ENCODE results near the gene ADGRF1.
A peak's percentile ranks its signal among the peaks of the same experiment; 100 is the strongest.

The ADGRF1 gene

DNA sequence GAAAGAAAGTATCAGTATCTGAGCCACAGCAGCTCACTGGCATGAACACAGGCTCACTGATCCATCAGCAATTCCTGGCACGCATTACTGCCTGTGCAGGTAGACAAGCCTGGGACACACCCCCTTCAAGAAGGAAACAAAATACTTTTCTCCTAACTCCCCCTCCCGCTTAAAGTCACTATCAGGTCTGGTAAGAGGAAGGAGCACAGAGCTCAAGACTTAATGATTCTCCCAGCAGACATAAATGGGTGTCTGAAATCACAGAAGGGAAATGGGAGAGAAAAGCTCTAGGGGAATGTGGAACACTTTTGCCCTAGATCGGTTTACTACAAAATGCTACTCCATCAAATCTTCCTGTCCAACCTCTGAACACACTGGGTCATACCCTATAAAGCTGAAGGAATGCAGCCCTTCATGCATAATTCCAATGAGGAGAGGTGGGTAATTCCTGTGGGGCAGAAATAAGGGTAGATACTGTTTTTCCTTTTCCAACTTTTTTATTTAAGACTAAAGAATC lies at the start of gene ADGRF1:
TSS of gene ADGRF1 (minus strand) at position 58 of the 517 bp plus-strand sequence. CDS start 13,271 bp downstream, outside the sequence.
- TF ChIP-seq GATA3 (IDR thresholded peaks at IDR 0.05; ENCODE audit: low read depth, low read length) (no peak), GATA2 (IDR thresholded peaks at IDR 0.05; ENCODE audit: low read depth, low read length) (no peak)

DNA sequence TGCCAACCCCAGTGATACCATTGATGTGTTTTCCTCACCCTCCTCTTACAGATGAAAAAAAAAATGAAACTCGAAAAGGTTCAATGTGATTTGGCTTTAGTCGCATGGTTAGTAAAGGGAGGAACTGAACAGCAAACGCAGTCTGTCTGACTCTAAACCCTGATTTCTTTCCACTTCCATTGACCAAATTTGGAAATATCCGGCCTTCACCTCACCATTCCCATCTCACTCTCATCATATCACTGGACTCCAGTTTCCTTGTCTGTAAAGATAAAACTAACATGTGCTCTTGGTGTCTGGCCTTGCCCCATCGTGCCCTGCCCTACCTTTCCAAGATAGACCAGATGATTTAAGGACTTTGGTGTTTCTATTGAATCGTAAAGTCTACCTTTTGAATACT lies 48.7 kb upstream of the ADGRF1 start:
- no peak for TF ChIP-seq GATA2 (IDR thresholded peaks at IDR 0.05; ENCODE audit: low read depth, low read length)
- TF ChIP-seq GATA3 (IDR thresholded peaks at IDR 0.05; ENCODE audit: low read depth, low read length), result no peak

DNA sequence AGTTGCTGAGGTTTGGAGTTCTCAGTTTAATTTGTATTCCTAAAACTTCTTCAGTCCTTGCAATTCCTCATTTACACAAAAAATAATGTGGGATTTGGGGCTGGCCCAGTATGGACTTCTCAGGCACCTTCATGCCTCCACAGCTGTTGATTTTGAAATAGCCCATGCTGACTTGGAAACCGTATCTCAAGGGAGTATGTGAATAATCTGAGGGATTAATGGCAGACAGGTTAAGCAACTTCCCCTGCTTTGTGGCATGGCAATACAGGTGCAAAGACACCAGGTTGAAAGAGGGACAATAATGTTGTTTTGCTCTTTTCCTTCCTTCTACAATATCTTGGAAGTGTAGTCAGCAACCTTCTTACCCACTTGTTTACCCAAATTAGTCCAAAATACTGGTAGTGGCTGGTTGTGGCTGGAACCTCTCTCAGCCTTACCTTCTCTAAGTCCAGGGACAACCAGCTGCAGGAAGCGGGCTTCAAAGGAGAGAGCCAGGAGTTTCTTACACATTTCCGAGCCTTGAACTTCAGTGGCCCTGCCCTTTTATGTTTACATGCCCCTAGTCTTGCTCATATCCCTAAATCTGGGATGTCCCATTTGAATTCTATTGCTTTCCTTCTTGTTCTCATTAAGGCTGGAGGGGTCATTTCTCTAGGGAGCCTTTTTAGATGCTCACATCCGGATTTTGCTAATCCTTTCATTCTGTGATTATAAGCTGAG lies 44.1 kb upstream of the ADGRF1 start:
- no peak for TF ChIP-seq GATA3 (IDR thresholded peaks at IDR 0.05; ENCODE audit: low read depth, low read length)
- no peak for TF ChIP-seq GATA2 (IDR thresholded peaks at IDR 0.05; ENCODE audit: low read depth, low read length)

DNA sequence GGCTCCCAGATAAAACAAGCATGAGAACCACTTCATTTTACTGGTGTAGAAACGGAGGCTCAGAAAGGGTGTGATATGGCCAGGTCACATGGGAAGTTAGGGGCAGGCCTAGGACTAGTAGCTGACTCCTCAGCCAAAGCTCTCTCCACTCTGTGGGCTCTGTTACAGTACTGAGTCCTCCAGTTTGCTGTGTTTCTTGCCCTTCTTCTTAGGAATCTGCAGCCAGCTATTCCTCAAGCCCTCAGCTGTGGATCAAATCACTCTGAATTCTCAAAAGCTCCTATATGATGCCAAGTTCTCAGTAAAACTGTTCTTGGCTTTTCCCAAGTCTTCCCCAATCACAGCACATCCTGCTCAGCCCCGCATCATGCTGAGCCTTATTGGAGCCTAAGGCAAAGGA lies 42.5 kb upstream of the ADGRF1 start:
- TF ChIP-seq GATA3 (IDR thresholded peaks at IDR 0.05; ENCODE audit: low read depth, low read length) (no peak), GATA2 (IDR thresholded peaks at IDR 0.05; ENCODE audit: low read depth, low read length) (no peak)

DNA sequence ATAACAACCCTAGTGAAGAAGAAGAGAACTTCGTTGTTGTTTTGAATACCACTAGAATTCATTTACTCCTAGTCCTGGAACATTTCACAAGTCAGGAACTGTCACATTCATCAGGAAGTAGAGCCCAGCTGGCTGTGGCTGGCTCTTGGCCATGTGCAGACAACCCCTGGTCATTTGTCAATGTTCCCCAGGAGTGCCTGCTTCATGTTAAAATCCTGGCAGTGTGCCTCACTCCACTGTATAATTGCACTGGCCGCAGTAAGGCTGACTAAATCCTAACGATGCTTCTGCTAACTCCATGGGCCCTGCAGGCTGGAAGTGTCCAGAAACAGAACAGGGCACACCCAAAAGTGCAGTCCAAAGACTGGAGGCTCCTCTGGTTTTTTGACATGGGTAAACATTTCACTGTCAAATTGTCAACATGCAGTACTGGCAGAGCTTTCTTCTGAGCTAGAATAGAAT lies 41.5 kb upstream of the ADGRF1 start:
- 0 out of 2 replicates have a peak, but pooled peaks have one; percentile 43 for TF ChIP-seq GATA2 (IDR thresholded peaks at IDR 0.05; ENCODE audit: low read depth, low read length)
- TF ChIP-seq GATA3 (IDR thresholded peaks at IDR 0.05; ENCODE audit: low read depth, low read length), result no peak

- TF ChIP-seq GATA3 (IDR thresholded peaks at IDR 0.05; ENCODE audit: low read depth, low read length), result no peak
- no peak for TF ChIP-seq GATA2 (IDR thresholded peaks at IDR 0.05; ENCODE audit: low read depth, low read length)
These were observed 38.0 kb upstream of the ADGRF1 start for GRCh38 chr6:47080083-47080596.

- no peak for TF ChIP-seq GATA3 (IDR thresholded peaks at IDR 0.05; ENCODE audit: low read depth, low read length)
- TF ChIP-seq GATA2 (IDR thresholded peaks at IDR 0.05; ENCODE audit: low read depth, low read length), result no peak
These were observed 37.5 kb upstream of the ADGRF1 start for GRCh38 chr6:47079638-47080037.

DNA sequence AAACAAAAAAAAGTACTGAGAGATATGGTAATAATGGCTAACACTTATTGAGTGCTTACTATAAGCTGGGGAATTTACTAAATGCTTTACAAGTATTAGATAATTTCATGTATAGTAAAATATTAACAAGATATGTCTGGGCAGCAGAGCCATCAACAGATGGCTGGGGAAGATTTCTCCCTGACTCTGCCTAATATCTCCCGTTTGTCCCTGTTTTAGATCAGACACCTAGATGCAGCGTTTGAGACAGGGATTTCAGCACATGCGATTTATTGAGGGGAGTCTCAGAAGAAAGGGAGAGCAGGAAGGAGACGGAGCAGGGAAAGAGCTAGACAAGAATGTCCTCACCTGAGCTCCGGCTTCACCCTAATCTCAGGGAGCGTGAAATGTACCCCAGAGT lies 36.9 kb upstream of the ADGRF1 start:
- TF ChIP-seq GATA3 (IDR thresholded peaks at IDR 0.05; ENCODE audit: low read depth, low read length) (no peak), GATA2 (IDR thresholded peaks at IDR 0.05; ENCODE audit: low read depth, low read length) (peak; percentile 32; the same call in 1 of the 2 replicates)

DNA sequence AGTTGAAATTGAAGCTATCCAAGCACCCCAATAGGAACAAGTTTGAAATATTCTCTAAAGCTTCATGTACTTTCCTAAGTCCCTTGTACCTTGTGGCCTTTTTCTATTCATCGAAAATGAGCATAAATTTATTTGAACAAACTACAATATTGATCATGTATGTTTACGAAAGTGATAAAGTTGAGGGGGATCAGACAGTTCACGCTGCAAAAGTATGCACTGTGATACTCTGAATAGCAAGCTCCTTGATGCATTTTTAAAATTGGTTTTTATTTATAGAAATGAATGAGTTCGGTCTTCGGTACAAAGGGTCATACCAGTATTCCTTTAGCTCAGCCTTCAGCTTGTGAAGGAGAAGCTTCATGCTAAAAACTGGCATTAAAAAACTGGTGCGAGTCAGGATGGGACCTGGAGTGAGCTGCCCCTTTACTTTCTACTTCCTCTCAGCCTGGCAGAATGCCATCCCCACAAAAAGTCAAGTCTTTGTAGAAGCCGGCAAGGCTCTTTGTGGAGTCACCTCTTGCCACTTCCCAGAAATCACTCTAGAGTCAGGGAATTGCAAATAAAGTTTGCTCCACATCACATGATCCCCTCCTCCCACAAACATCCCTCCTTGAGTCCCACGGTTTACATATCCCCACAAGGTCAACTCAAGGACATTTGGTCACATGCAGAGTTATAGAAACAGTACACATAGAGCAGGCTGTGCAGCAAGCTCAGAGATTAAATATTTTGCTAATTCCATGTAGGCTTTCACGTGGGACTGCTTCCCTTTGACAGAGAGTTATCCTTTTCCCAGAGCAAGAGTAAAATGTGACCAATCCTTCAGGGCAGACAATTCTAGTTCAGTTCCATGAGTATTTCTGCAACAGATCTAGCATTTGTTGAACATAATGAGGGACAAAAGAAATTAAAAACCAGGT lies 34.6 kb upstream of the ADGRF1 start:
- TF ChIP-seq GATA2 (IDR thresholded peaks at IDR 0.05; ENCODE audit: low read depth, low read length) (no peak), GATA3 (IDR thresholded peaks at IDR 0.05; ENCODE audit: low read depth, low read length) (no peak)

DNA sequence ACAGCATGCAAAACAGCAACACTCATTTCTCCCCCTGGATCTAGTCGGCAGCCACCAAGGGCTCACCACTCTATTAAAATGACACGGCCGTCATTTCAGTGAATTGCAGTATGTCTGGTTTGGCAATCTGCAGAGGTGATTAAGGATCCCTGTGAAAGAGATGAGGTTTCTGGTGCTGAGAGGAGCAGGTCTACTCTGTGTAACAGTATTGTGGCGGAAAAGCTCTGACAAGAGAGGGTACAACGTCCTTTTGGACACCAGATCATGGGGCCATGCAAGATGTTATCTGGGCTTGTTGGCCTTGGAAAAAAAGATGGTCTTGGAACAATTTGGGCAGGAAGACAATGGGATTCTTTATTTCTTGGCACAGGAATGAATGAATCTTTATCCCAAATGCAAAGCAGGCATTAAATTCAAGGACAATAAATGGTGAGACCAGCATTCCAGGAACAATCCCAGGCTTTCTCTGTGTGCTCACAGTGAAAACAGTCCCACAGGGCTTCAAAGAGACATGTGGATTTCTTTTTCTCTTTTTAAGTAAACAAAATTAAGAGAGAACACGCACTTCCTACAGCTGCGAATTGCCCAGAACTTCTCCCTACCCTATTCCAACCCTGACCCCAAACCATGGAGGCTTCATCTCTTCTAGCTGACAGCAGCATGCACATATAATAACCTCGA lies 33.7 kb upstream of the ADGRF1 start:
- TF ChIP-seq GATA3 (IDR thresholded peaks at IDR 0.05; ENCODE audit: low read depth, low read length), result no peak
- TF ChIP-seq GATA2 (IDR thresholded peaks at IDR 0.05; ENCODE audit: low read depth, low read length), result no peak

DNA sequence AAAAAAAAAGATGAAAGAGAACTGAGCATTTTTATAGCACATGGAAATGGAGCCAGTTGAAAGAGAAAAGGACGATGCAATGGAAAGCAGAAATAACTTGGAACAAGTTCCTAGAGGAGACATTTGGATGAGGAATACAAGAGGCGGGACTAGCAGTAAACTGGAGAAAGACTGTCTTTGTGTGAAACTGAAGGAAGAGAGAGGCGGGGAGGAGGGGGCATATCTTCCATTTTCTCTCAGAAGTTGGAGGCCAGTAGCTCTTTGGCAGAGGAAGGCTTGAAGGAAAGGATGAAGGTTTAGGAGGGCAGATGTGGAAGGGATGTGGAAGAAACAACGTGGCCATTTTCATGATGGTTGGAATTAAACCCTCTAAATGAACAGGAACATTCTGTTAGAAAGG lies 33.0 kb upstream of the ADGRF1 start:
- TF ChIP-seq GATA2 (IDR thresholded peaks at IDR 0.05; ENCODE audit: low read depth, low read length), result no peak
- no peak for TF ChIP-seq GATA3 (IDR thresholded peaks at IDR 0.05; ENCODE audit: low read depth, low read length)

DNA sequence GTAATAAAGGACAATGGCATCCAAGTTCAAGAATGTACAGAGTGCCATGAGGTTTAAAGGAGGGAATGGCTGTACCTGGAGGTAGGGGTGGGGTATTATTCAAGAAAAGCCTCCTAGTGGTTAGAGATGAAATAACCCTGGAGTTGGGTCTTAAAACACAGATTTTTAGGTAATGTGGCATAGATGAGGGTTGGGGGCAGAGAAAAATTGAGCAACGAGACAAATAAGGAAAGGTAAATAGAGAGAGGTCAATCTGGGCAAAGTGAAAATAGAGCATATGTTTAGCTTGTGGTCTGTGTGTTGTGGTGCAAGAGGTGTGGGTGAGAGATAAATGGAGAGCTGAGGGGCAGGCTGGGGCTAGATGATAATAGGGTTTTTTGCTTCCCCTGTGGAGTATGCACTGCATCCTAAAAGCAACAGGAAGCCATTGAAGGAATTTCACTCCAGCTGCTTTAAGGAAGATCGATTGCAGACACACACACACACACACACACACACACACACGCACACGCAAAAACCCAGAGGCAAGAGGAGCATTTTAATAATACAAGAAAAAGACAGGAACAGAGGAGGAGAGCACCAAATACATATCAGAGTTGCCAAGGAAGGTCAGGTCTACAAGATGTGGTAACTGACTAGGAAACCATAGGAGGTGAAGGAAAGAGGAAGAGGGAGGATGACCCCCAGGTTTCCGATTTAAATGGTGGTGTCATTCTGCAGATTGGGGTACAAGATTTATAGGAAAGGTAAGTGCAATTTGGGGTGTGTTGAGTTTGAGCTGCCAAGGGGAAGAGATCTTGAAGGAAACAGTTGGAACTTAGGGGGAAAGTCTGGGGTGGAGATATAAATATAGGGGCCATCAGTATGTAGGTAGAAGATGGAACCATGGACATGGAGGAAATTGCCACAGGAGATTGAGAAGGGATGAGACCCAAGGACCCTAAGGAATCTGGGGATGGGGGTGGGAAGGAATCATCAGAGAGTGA lies 31.3 kb upstream of the ADGRF1 start:
- TF ChIP-seq GATA3 (IDR thresholded peaks at IDR 0.05; ENCODE audit: low read depth, low read length), result no peak
- no peak for TF ChIP-seq GATA2 (IDR thresholded peaks at IDR 0.05; ENCODE audit: low read depth, low read length)
